Activated T-cell treated with anti-CD3 and anti-CD28 coated beads, Interleukin-2, amount 50 U/mL, for 4 hours (primary cell): ENCODE results near the gene STK26. TPM values are rescaled to one million over a fixed set of nuclear protein-coding genes. Genes with fewer than 3 reads are reported as not detected.
"Not testable (repeated sequence)": the region's sequence is repeated elsewhere in the genome, so short reads cannot be mapped to it uniquely, and the experiment has no call there.

Experiments used
- ATAC-seq, 2 donors: fragments of 200-7000 bp; cut with Tn5 transposase; one replicate each; pipeline ENCODE4 v1.10.0; 2021
- DNase-seq: peaks from one replicate; pipeline ENCODE4 v3.0.0-alpha.2; 2020
- H3K27me3 Mint-ChIP-seq: one replicate; pipeline ENCODE4 v1.8.0; 2021; ENCODE audit warnings: low read depth, mixed read lengths
- H3K36me3 Mint-ChIP-seq: one replicate; pipeline ENCODE4 v1.8.0; 2022; ENCODE audit warnings: mixed read lengths; ENCODE audit not compliant: insufficient read depth
- H3K4me1 Mint-ChIP-seq: one replicate; pipeline ENCODE4 v1.8.0; 2021; ENCODE audit warnings: low read depth, mixed read lengths
- H3K4me3 Mint-ChIP-seq: one replicate; pipeline ENCODE4 v1.8.0; 2021; ENCODE audit warnings: mild to moderate bottlenecking, moderate library complexity, mixed read lengths
- H3K9me3 Mint-ChIP-seq: one replicate; pipeline ENCODE4 v1.8.0; 2021; ENCODE audit warnings: mixed read lengths
- total RNA-seq, 3 donors: library from RNA; stranded (reverse); gene quantifications; one replicate each; pipeline ENCODE4 v1.2.1, GENCODE V29; 2021

STK26 gene
- total RNA-seq, 3 donors from 2014 or later, result 42.7 to 51.9 (median 50.7) TPM

DNA sequence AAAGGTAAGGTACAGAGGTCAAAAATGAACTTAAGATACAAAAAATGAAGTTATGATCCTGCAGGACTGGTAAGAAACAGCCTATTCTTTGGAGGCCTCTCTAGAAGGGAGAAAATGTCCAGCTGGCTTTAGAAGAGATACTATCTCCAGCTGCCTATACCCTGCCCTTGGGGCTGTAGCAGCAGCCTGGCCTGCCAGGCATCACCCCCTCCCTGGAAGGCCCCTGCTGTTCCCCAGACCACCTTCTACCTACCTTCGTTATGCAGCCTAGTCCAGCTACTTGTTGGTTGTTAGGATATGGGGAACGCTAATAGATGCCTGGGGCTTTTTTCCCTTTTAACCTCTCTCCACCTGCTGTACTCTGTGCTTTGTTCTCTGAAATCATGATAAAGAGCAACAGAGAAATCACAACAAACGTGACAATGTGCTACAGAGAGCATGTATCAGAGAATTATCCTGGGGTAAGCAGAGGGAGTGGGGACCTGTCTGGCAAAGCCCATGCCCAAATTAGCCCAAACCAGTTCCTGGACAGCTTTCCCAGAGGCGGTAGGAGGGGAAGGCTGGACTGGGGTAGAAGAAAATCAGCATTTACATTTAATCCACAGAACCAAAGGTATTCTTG lies 70.2 kb downstream of the STK26 start:
- peaks cover 3% of the 10 kb centered on the region for H3K27me3 Mint-ChIP-seq
- ATAC-seq (no peak), DNase-seq (no peak)
- peaks cover 7% of the 10 kb centered on the region for H3K4me1 Mint-ChIP-seq
- H3K36me3 Mint-ChIP-seq, result no peaks in the 10 kb centered on the region
- no peak overlapping the region for H3K4me3 Mint-ChIP-seq
- no peaks in the 10 kb centered on the region for H3K9me3 Mint-ChIP-seq

DNA sequence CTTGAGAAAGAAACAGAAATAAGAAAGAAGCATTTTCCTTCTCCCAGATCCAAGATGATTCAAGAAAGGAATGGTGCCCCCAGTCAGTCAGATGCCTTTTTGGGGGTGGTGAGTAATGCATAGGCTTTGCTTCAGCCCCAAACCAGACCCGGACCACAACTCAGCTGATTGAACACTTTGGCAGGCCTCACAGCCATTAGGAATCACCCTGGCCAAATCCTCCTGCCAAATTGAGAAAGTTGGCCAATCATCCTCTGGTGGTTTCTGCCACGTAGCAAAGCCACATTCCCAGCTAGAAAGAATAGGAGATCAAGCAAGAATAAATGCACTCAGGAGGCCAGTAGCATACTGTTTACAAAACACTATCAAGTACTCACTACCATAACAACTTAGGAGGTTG lies 71.1 kb downstream of the STK26 start:
- peaks cover 4% of the 10 kb centered on the region for H3K27me3 Mint-ChIP-seq
- DNase-seq, result no peak

DNA sequence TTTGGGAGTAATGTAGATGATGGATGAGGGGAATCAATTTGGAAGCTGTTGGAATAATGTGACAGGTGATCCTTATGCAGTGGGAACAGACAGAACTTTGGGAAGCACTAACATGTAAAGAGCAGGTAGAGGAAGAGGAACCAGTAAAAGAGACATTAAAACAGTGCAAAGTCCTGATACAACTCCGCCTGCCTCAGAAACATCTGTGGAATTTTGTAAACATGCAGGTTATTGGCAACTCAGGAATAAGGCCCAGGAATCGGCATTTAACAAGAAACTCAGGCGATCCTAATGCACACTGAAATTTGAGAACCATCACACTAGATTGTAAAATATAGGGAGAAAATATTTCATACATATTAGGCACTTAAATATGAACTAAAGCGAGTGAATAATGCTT lies 75.6 kb downstream of the STK26 start:
- not testable (repeated sequence) for ATAC-seq, H3K9me3 Mint-ChIP-seq, H3K27me3 Mint-ChIP-seq

More for the DNA sequence above, 71.1 kb downstream of the STK26 start:
- no peak for ATAC-seq
- H3K4me1 Mint-ChIP-seq, result peaks cover 7% of the 10 kb centered on the region
- H3K9me3 Mint-ChIP-seq, result no peaks in the 10 kb centered on the region
- H3K4me3 Mint-ChIP-seq, result no peak overlapping the region
- no peaks in the 10 kb centered on the region for H3K36me3 Mint-ChIP-seq

GRCh38 chrX:132101206-132101605 lies 78.1 kb downstream of the STK26 start:
- peaks cover 4% of the 10 kb centered on the region for H3K27me3 Mint-ChIP-seq
- ATAC-seq, result no peak
- H3K4me1 Mint-ChIP-seq, result no peaks in the 10 kb centered on the region
- H3K4me3 Mint-ChIP-seq, result no peak overlapping the region
- H3K9me3 Mint-ChIP-seq, result no peaks in the 10 kb centered on the region
- DNase-seq, result no peak
- no peaks in the 10 kb centered on the region for H3K36me3 Mint-ChIP-seq

More for the DNA sequence above, 75.6 kb downstream of the STK26 start:
- H3K36me3 Mint-ChIP-seq, DNase-seq, H3K4me1 Mint-ChIP-seq, H3K4me3 Mint-ChIP-seq: not testable (repeated sequence)

- H3K36me3 Mint-ChIP-seq, result no peaks in the 10 kb centered on the region
- H3K4me1 Mint-ChIP-seq, result no peaks in the 10 kb centered on the region
- DNase-seq (no peak), ATAC-seq (no peak)
- H3K27me3 Mint-ChIP-seq, result peaks cover 4% of the 10 kb centered on the region
- no peak overlapping the region for H3K4me3 Mint-ChIP-seq
- no peaks in the 10 kb centered on the region for H3K9me3 Mint-ChIP-seq
Measured at GRCh38 chrX:132101799-132102198, 78.7 kb downstream of the STK26 start.

DNA sequence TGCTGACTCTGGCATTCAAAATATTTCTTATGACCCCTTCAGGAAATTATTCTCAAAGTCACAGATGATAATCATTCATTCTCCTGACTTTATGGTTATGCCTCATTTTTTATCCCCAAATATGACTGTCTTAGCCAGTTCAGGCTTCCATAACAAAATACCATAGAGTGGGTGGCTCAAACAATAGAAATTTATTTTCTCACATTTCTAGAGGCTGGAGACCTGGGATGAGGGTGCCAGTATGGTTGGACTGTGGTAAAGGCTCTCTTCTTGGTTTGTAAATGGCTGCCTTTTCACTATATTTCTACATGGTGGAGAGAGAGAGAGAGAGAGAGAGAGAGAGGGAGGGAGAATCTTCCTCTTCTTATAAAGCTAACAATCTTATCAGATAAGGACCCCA lies 84.2 kb downstream of the STK26 start:
- Mint-ChIP-seq H3K4me3 (no peak overlapping the region), H3K9me3 (no peaks in the 10 kb centered on the region), H3K4me1 (no peaks in the 10 kb centered on the region), H3K36me3 (no peaks in the 10 kb centered on the region), H3K27me3 (no peaks in the 10 kb centered on the region)
- DNase-seq (no peak), ATAC-seq (no peak)

GRCh38 chrX:132114607-132115006 lies 91.5 kb downstream of the STK26 start:
- DNase-seq, result no peak
- no peaks in the 10 kb centered on the region for H3K36me3 Mint-ChIP-seq
- ATAC-seq, result no peak
- H3K4me3 Mint-ChIP-seq, result no peak overlapping the region
- H3K27me3 Mint-ChIP-seq, result no peaks in the 10 kb centered on the region
- H3K4me1 Mint-ChIP-seq, result no peaks in the 10 kb centered on the region
- H3K9me3 Mint-ChIP-seq, result no peaks in the 10 kb centered on the region

DNA sequence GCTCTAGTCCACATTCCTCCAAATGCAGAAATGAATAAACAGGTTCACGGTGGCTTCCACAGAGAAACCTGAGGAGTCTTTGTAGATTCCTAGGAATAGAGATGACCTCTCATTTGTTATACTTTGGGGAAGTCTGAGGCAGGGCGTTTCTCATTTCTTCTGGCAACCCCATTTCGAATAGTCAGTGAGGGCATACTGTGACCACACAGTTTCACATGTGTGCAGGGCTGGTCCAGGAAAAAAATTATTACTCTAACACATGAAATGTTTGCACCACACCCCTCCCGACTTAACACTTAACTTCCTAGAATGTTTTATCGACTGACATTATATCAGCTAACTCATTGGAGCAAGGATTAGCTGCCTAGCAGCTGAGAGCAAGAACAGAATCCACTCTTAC lies 92.7 kb downstream of the STK26 start:
- no peaks in the 10 kb centered on the region for H3K36me3 Mint-ChIP-seq
- no peaks in the 10 kb centered on the region for H3K4me1 Mint-ChIP-seq
- ATAC-seq, result no peak
- H3K4me3 Mint-ChIP-seq, result no peak overlapping the region
- DNase-seq, result no peak
- H3K9me3 Mint-ChIP-seq, result no peaks in the 10 kb centered on the region
- H3K27me3 Mint-ChIP-seq, result no peaks in the 10 kb centered on the region

DNA sequence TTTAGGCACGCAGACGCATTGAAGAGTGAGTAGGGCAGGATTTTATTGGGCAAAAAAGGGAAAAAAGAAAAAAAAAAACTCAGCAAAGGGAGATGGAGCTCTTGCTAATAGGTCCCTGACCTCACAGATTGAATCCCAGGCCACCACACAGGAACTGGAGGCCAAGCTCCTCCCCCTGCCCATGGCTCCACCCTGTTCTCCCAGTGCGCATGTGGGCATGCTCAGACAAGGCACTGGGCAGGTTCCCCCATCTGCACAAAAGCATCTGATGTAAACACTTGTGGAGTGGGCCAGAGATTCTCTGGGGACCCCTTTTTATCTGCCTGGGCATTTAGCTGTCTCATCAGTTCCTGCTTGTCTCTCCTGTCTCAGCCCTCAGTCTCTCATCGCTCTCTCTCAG lies 95.3 kb downstream of the STK26 start:
- H3K27me3 Mint-ChIP-seq, result no peaks in the 10 kb centered on the region
- no peak overlapping the region for H3K4me3 Mint-ChIP-seq
- DNase-seq (no peak), ATAC-seq (no peak)
- H3K9me3 Mint-ChIP-seq, result no peaks in the 10 kb centered on the region
- no peaks in the 10 kb centered on the region for H3K4me1 Mint-ChIP-seq
- no peaks in the 10 kb centered on the region for H3K36me3 Mint-ChIP-seq

DNA sequence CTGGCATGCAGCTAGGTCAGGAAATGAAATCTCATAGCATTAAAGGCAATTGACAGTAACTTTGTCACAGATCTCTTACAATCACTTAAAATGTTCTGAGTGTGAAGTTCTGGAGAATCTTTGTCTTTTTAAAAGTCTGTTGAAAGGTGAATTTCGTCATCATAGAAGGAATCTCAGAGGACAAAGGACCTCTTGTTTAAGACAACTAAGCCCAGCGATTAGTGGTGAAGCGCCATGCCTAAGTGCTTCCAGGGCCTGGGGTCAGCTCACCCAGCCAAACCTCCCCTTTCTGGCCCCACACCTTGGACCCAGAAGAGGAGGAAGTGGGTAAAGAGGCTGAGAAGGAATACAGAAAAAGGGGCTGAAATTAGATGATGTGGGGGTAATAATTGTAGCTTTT lies 96.2 kb downstream of the STK26 start:
- no peak for ATAC-seq
- H3K9me3 Mint-ChIP-seq, result no peaks in the 10 kb centered on the region
- DNase-seq, result no peak
- H3K27me3 Mint-ChIP-seq, result no peaks in the 10 kb centered on the region
- no peaks in the 10 kb centered on the region for H3K36me3 Mint-ChIP-seq
- no peaks in the 10 kb centered on the region for H3K4me1 Mint-ChIP-seq
- H3K4me3 Mint-ChIP-seq, result no peak overlapping the region

GRCh38 chrX:132119821-132120515 lies 96.9 kb downstream of the STK26 start:
- H3K4me1 Mint-ChIP-seq, result no peaks in the 10 kb centered on the region
- H3K36me3 Mint-ChIP-seq, result no peaks in the 10 kb centered on the region
- H3K27me3 Mint-ChIP-seq, result no peaks in the 10 kb centered on the region
- DNase-seq (no peak), ATAC-seq (no peak)
- H3K4me3 Mint-ChIP-seq, result no peak overlapping the region
- H3K9me3 Mint-ChIP-seq, result no peaks in the 10 kb centered on the region

GRCh38 chrX:132120913-132121312 lies 97.8 kb downstream of the STK26 start:
- H3K27me3 Mint-ChIP-seq, result no peaks in the 10 kb centered on the region
- ATAC-seq (no peak), DNase-seq (no peak)
- no peaks in the 10 kb centered on the region for H3K36me3 Mint-ChIP-seq
- no peaks in the 10 kb centered on the region for H3K4me1 Mint-ChIP-seq
- no peak overlapping the region for H3K4me3 Mint-ChIP-seq
- no peaks in the 10 kb centered on the region for H3K9me3 Mint-ChIP-seq

Other genes starting within 250 kb of the STK26 start
- gene FRMD7, start 104.7 kb downstream of the STK26 start, total RNA-seq, result not detected
- gene RAP2C, start 196.1 kb downstream of the STK26 start, total RNA-seq, result 10 to 100 TPM; 31.0 to 34.1 (median 31.6) TPM